CD8-positive, alpha-beta memory T cell (primary cell): Measurements from ENCODE around the gene CST11. TPM values are rescaled to one million over a fixed set of nuclear protein-coding genes. Genes with fewer than 3 reads are reported as not detected.

ENCODE experiments used
- CTCF ChIA-PET: fragments of 350-600 bp; sonication (Branson Sonifier 250); formaldehyde crosslinking; loops from one replicate; lab custom pipeline; 2021; ENCODE audit warnings: antibody characterized with exemption; lab: Charles Lee
- POLR2A ChIA-PET: fragments of 350-600 bp; sonication (Branson Sonifier 250); formaldehyde crosslinking; loops from one replicate; lab custom pipeline; 2021; ENCODE audit warnings: antibody characterized with exemption; lab: Charles Lee
- DNase-seq, 5 donors: peaks; one replicate each; pipeline versions ENCODE4 v3.0.0 to v3.0.0-alpha.2; 2020 to 2022; ENCODE audit warnings: mixed read lengths in 1 of 5
- H3K27ac ChIP-seq: one replicate; pipeline ENCODE4 v1.7.0; 2013; ENCODE audit warnings: low read depth, mild to moderate bottlenecking, low read length, moderate library complexity
- H3K27me3 ChIP-seq: 2 replicates; pipeline ENCODE4 v1.7.0; 2013; ENCODE audit warnings: low read length, mild to moderate bottlenecking; ENCODE audit not compliant: insufficient read depth, poor library complexity, severe bottlenecking
- H3K36me3 ChIP-seq: 2 replicates; pipeline ENCODE4 v1.7.0; 2013; ENCODE audit warnings: mild to moderate bottlenecking, low read length, moderate library complexity; ENCODE audit not compliant: insufficient read depth
- H3K4me1 ChIP-seq: 2 replicates; pipeline ENCODE4 v1.7.0; 2013; ENCODE audit warnings: mild to moderate bottlenecking, low read length, moderate library complexity; ENCODE audit not compliant: insufficient read depth
- H3K4me3 ChIP-seq: 2 replicates; pipeline ENCODE4 v1.7.0; 2013; ENCODE audit warnings: mild to moderate bottlenecking, low read length
- H3K9me3 ChIP-seq: 2 replicates; pipeline ENCODE4 v1.7.0; 2013; ENCODE audit warnings: mild to moderate bottlenecking, low read length
- H3K27ac Mint-ChIP-seq, 8 donors: one replicate each; pipeline ENCODE4 v1.8.0; 2020 to 2021; ENCODE audit warnings: mixed read lengths in 8 of 8, mild to moderate bottlenecking in 6 of 8, inconsistent platforms in 3 of 8, moderate library complexity in 3 of 8
- H3K27me3 Mint-ChIP-seq, 2 donors: one replicate each; pipeline ENCODE4 v1.8.0; 2020 to 2021; ENCODE audit warnings: mixed read lengths in 2 of 2, mild to moderate bottlenecking in 1 of 2, moderate library complexity in 1 of 2
- H3K36me3 Mint-ChIP-seq, 3 donors: one replicate each; pipeline ENCODE4 v1.8.0; 2020 to 2021; ENCODE audit warnings: mixed read lengths in 3 of 3, inconsistent platforms in 1 of 3, mild to moderate bottlenecking in 1 of 3
- H3K4me1 Mint-ChIP-seq, 3 donors: one replicate each; pipeline ENCODE4 v1.8.0; 2020 to 2021; ENCODE audit warnings: mixed read lengths in 3 of 3, inconsistent platforms in 1 of 3, mild to moderate bottlenecking in 1 of 3
- H3K4me3 Mint-ChIP-seq, 7 donors: one replicate each; pipeline ENCODE4 v1.8.0; 2020 to 2021; ENCODE audit warnings: mixed read lengths in 7 of 7, mild to moderate bottlenecking in 6 of 7, moderate library complexity in 4 of 7, inconsistent platforms in 2 of 7
- H3K9me3 Mint-ChIP-seq, 5 donors: one replicate each; pipeline ENCODE4 v1.8.0; 2020 to 2022; ENCODE audit warnings: mixed read lengths in 5 of 5, mild to moderate bottlenecking in 3 of 5, moderate library complexity in 2 of 5, inconsistent platforms in 1 of 5
- polyA plus RNA-seq: library from polyadenylated mRNA; unstranded; fragments of 300-500 nt; fragmentation: Illumina TruSeq; gene quantifications from one replicate; pipeline ENCODE4 v1.2.3, GENCODE V29; 2021
- total RNA-seq, 2 experiments: library from RNA; stranded (reverse); gene quantifications; one replicate each; pipeline ENCODE4 v1.2.3, GENCODE V29; 2021

The CST11 gene
- total and polyA plus RNA-seq, 3 experiments from 2014 or later: not detected

- Histone ChIP-seq H3K9me3 (no peaks in the 10 kb centered on the region), H3K27ac (no peak overlapping the region), H3K27me3 (no peaks in the 10 kb centered on the region), H3K4me3 (no peak overlapping the region), H3K36me3 (no peaks in the 10 kb centered on the region), H3K4me1 (no peaks in the 10 kb centered on the region)
- DNase-seq: no peak
- Mint-ChIP-seq H3K4me3 (no peak overlapping the region), H3K4me1 (peaks cover 22 to 42% (median 39%) of the 10 kb centered on the region in 3 donors), H3K27ac (peak overlapping the region in 1 of 8 donors; percentile 85), H3K27me3 (no peaks in the 10 kb centered on the region), H3K9me3 (no peaks in the 10 kb centered on the region), H3K36me3 (peaks cover 0 to 55% (median 10%) of the 10 kb centered on the region in 3 donors)
- ChIA-PET POLR2A (no interaction called here), CTCF (no interaction called here)
These were observed 51.6 kb downstream of the CST11 start for GRCh38 chr20:23401051-23401450.

Other genes with a start within 250 kb of the CST11 start
- 10 to 100 TPM; 48.9 to 52.9 TPM for gene NXT1, start 102.1 kb downstream of the CST11 start, total RNA-seq
- 65.0 TPM for gene NXT1, start 102.1 kb downstream of the CST11 start, polyA plus RNA-seq
- gene GZF1, start 90.7 kb downstream of the CST11 start, total RNA-seq: 10 to 100 TPM; 11.9 to 12.5 TPM
- gene GZF1, start 90.7 kb downstream of the CST11 start, polyA plus RNA-seq: 3.8 TPM
- 1 to 10 TPM; 7.4 to 7.6 TPM for gene NAPB, start 31.4 kb downstream of the CST11 start, total RNA-seq
- 5.2 TPM for gene NAPB, start 31.4 kb downstream of the CST11 start, polyA plus RNA-seq
- gene CSTL1, start 13.2 kb downstream of the CST11 start, total RNA-seq: not detected
- gene CSTL1, start 13.2 kb downstream of the CST11 start, polyA plus RNA-seq: not detected
- gene CST8, start 38.2 kb upstream of the CST11 start, total RNA-seq: not detected
- not detected for gene CST8, start 38.2 kb upstream of the CST11 start, polyA plus RNA-seq
- gene CST9L, start 115.6 kb upstream of the CST11 start, total RNA-seq: not detected
- gene CST9L, start 115.6 kb upstream of the CST11 start, polyA plus RNA-seq: not detected
- gene CST9, start 153.0 kb upstream of the CST11 start, total RNA-seq: not detected
- not detected for gene CST9, start 153.0 kb upstream of the CST11 start, polyA plus RNA-seq
- 1 to 10 TPM; 3.0 to 5.3 TPM for gene CST3, start 185.1 kb upstream of the CST11 start, total RNA-seq
- 4.9 TPM for gene CST3, start 185.1 kb upstream of the CST11 start, polyA plus RNA-seq
- gene CST4, start 236.2 kb upstream of the CST11 start, total RNA-seq: not detected
- gene CST4, start 236.2 kb upstream of the CST11 start, polyA plus RNA-seq: not detected